SH-SY5Y (cell line): ENCODE measurements around the gene TAF12.

Experiments used
- GATA2 ChIP-seq: IDR thresholded peaks from 2 replicates; pipeline ENCODE4 v1.6.1; 2011; ENCODE audit warnings: mild to moderate bottlenecking, low read depth, low read length
- GATA3 ChIP-seq: IDR thresholded peaks from 2 replicates; pipeline ENCODE4 v1.6.1; 2011; ENCODE audit warnings: low read depth, mild to moderate bottlenecking, low read length, moderate library complexity

DNA sequence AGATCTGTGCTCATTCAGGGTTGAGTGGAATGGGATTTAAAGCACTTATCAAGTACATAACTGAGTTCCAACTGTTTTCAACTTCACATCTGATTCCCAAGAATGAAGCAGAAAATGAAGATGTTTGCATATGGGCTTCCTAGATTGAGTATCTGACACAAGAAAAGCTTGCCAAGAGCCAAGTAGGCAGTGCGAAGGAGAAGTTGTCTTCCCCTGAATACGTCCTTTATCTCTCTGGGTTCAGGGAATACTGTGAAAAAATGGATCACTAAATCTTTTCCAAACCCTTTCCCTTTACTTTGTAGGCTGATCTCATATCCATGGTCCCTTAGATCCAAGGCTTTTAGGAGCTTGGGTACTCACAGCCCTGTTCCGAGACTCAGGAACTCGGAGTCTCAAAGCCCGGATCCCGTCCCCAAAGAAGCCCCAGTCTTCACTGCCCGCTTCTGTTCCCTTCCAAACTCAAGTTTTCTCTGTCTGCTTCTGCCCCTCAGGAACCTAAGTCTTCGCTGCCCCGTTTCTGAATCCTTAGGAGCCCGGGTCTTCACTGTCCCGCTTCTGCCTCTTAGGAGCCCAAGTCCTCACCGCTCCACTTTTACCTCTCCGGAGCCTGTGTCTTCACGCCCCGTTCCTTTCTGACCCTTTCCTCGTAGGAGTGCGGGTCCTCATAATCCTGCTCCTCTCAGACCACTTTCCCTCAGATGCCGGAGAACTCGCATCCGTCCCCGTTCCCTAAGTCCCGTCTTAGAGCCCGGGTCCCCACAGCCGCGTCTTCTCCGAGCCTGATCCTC is 616 bp downstream of the TAF12 start:
- no peak for TF ChIP-seq GATA3
- no peak; the same call in 1 of the 2 replicates for TF ChIP-seq GATA2
